Measurements from ENCODE around the gene NUP188.

The NUP188 gene

GRCh38 chr9:129007766-129008468, 60.4 kb downstream of the NUP188 start:
- no peak for DNase-seq

- DNase-seq = no peak
These were observed 61.0 kb downstream of the NUP188 start for GRCh38 chr9:129008469-129008965.

- DNase-seq = no peak
These were observed 61.6 kb downstream of the NUP188 start for GRCh38 chr9:129008986-129009583.

- no peak for DNase-seq
These were observed 62.2 kb downstream of the NUP188 start for GRCh38 chr9:129009584-129010141.

- no peak for DNase-seq
These were observed 62.9 kb downstream of the NUP188 start for GRCh38 chr9:129010267-129010975.

GRCh38 chr9:129011170-129011569, 63.7 kb downstream of the NUP188 start:
- no peak for DNase-seq

GRCh38 chr9:129011761-129012181, 64.3 kb downstream of the NUP188 start:
- no peak for DNase-seq

- DNase-seq = no peak
These were observed 64.8 kb downstream of the NUP188 start for GRCh38 chr9:129012343-129012742.

- no peak for DNase-seq
These were observed 65.5 kb downstream of the NUP188 start for GRCh38 chr9:129012893-129013448.

- DNase-seq = no peak
These were observed 66.2 kb downstream of the NUP188 start for GRCh38 chr9:129013674-129014073.

GRCh38 chr9:129014124-129014523, 66.6 kb downstream of the NUP188 start:
- no peak for DNase-seq

GRCh38 chr9:129014608-129015007, 67.1 kb downstream of the NUP188 start:
- DNase-seq = no peak

GRCh38 chr9:129021091-129021490, 73.6 kb downstream of the NUP188 start:
- no peak for DNase-seq

GRCh38 chr9:129022037-129022436, 74.5 kb downstream of the NUP188 start:
- DNase-seq = no peak

- DNase-seq = no peak
These were observed 75.8 kb downstream of the NUP188 start for GRCh38 chr9:129023036-129023907.

- DNase-seq = no peak
These were observed 76.4 kb downstream of the NUP188 start for GRCh38 chr9:129023908-129024233.

GRCh38 chr9:129026442-129027223, 79.1 kb downstream of the NUP188 start:
- DNase-seq = no peak

GRCh38 chr9:129027224-129027684, 79.8 kb downstream of the NUP188 start:
- no peak for DNase-seq

GRCh38 chr9:129027685-129028191, 80.2 kb downstream of the NUP188 start:
- no peak for DNase-seq

- DNase-seq = peak; percentile 99
These were observed 80.9 kb downstream of the NUP188 start, which contains the start of gene SH3GLB2 for GRCh38 chr9:129028192-129028966. SH3GLB2 (minus strand) TSS chr9:129028331; CDS start chr9:129028154, 177 bp downstream.

Data from activated CD8-positive, alpha-beta memory T cell treated with anti-CD3 and anti-CD28 coated beads for 24 hours (primary cell).